ENCODE results near the gene PSMD13. TPM values are rescaled to one million over a fixed set of nuclear protein-coding genes. Genes with fewer than 3 reads are reported as not detected.

The PSMD13 gene
- total and polyA plus RNA-seq, 2 donors (not counting 1 experiment from before 2014, with no cell fraction given), result 98.0 to 104 TPM

- Mint-ChIP-seq H3K4me1 (peaks cover 42% of the 10 kb centered on the region), H3K27ac (no peak overlapping the region), H3K9me3 (ENCODE audit: insufficient read depth) (no peaks in the 10 kb centered on the region), H3K27me3 (peaks cover 35% of the 10 kb centered on the region), H3K4me3 (no peak overlapping the region)
- no peak overlapping the region for H3K4me3 ChIP-seq (ENCODE audit: control extremely low read depth in 1 of 5, extremely low read depth in 1 of 5, insufficient read depth in 1 of 5, low read depth in 2 of 5, low read length in 4 of 5)
- H3K9ac ChIP-seq (ENCODE audit: low read length), result no peak overlapping the region
- CTCF ChIA-PET, result interaction anchor here (3.3 kb wide), 1 partner anchor 34 kb away, joined by 19 read pairs; no protein-coding TSS in a partner anchor
- peaks cover 8% of the 10 kb centered on the region for H3K79me2 ChIP-seq (ENCODE audit: control insufficient read depth, insufficient read depth, low read length)
- intact Hi-C loops (cut with micrococcal nuclease), result loop anchor here (5.0 kb wide), 1 partner anchor 48 kb away; the partner anchor contains the start of genes PSMD13 and SIRT3
- TF ChIP-seq, protein P1, sequence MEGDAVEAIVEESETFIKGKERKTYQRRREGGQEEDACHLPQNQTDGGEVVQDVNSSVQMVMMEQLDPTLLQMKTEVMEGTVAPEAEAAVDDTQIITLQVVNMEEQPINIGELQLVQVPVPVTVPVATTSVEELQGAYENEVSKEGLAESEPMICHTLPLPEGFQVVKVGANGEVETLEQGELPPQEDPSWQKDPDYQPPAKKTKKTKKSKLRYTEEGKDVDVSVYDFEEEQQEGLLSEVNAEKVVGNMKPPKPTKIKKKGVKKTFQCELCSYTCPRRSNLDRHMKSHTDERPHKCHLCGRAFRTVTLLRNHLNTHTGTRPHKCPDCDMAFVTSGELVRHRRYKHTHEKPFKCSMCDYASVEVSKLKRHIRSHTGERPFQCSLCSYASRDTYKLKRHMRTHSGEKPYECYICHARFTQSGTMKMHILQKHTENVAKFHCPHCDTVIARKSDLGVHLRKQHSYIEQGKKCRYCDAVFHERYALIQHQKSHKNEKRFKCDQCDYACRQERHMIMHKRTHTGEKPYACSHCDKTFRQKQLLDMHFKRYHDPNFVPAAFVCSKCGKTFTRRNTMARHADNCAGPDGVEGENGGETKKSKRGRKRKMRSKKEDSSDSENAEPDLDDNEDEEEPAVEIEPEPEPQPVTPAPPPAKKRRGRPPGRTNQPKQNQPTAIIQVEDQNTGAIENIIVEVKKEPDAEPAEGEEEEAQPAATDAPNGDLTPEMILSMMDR (IDR thresholded peaks at IDR 0.05), result no peak
- no peak for TF ChIP-seq EZH2 (IDR thresholded peaks at IDR 0.05; ENCODE audit: borderline replicate concordance, insufficient read depth, low read depth, low read length, poor library complexity, severe bottlenecking)
- peaks cover 40 to 46% of the 10 kb centered on the region in 2 donors for H3K4me1 ChIP-seq (ENCODE audit: control insufficient read depth in 2 of 2, insufficient read depth in 2 of 2, low read length in 2 of 2)
- H4K20me1 ChIP-seq (ENCODE audit: control insufficient read depth, insufficient read depth, low read length, poor library complexity, severe bottlenecking), result peaks cover 5% of the 10 kb centered on the region
- no peak overlapping the region for H2AFZ ChIP-seq (ENCODE audit: insufficient read depth, low read depth, low read length, poor library complexity, severe bottlenecking)
- H3K9me3 ChIP-seq (ENCODE audit: control extremely low read depth in 1 of 3, control insufficient read depth in 2 of 3, insufficient read depth in 1 of 3, low read length in 2 of 3), result peaks cover 0 to 18% (median 0%) of the 10 kb centered on the region in 3 donors
- ATAC-seq (ENCODE audit: low read depth) (no peak), DNase-seq (no peak)
- H3K27me3 ChIP-seq (replicated peaks in 1 of 4; ENCODE audit: control extremely low read depth in 1 of 4, control insufficient read depth in 3 of 4, insufficient read depth in 4 of 4, low read length in 3 of 4), result peaks cover 0 to 52% (median 23%) of the 10 kb centered on the region in 4 experiments
- WGBS (ENCODE audit: insufficient coverage), result 94% methylated on average over 28 of the region's 29 CpGs
- H3K27ac ChIP-seq (ENCODE audit: low read length in 2 of 2), result no peak overlapping the region
- no peak overlapping the region for H3K4me2 ChIP-seq (replicated peaks; ENCODE audit: low read depth, low read length, poor library complexity, severe bottlenecking)
- no peaks in the 10 kb centered on the region for H3K36me3 ChIP-seq (replicated peaks in 1 of 2; ENCODE audit: control extremely low read depth in 1 of 2, control insufficient read depth in 1 of 2, extremely low read depth in 1 of 2, insufficient read depth in 2 of 2, low read length in 1 of 2)
- POLR2A ChIA-PET, result no interaction called here
Measured at GRCh38 chr11:285021-285893, 48.5 kb downstream of the PSMD13 start.

- Histone ChIP-seq H4K20me1 (ENCODE audit: control insufficient read depth, insufficient read depth, low read length, poor library complexity, severe bottlenecking) (peaks cover 5% of the 10 kb centered on the region), H3K27me3 (replicated peaks in 1 of 4; ENCODE audit: control extremely low read depth in 1 of 4, control insufficient read depth in 3 of 4, insufficient read depth in 4 of 4, low read length in 3 of 4) (peaks cover 0 to 49% (median 21%) of the 10 kb centered on the region in 4 experiments), H3K27ac (ENCODE audit: low read length in 2 of 2) (no peak overlapping the region), H3K79me2 (ENCODE audit: control insufficient read depth, insufficient read depth, low read length) (peaks cover 8% of the 10 kb centered on the region), H3K4me2 (replicated peaks; ENCODE audit: low read depth, low read length, poor library complexity, severe bottlenecking) (no peak overlapping the region), H3K9ac (ENCODE audit: low read length) (no peak overlapping the region), H3K4me1 (ENCODE audit: control insufficient read depth in 2 of 2, insufficient read depth in 2 of 2, low read length in 2 of 2) (peaks cover 34 to 44% of the 10 kb centered on the region in 2 donors), H2AFZ (ENCODE audit: insufficient read depth, low read depth, low read length, poor library complexity, severe bottlenecking) (no peak overlapping the region), H3K4me3 (ENCODE audit: control extremely low read depth in 1 of 5, extremely low read depth in 1 of 5, insufficient read depth in 1 of 5, low read depth in 2 of 5, low read length in 4 of 5) (no peak overlapping the region), H3K9me3 (ENCODE audit: control extremely low read depth in 1 of 3, control insufficient read depth in 2 of 3, insufficient read depth in 1 of 3, low read length in 2 of 3) (peaks cover 0 to 15% (median 0%) of the 10 kb centered on the region in 3 donors), H3K36me3 (replicated peaks in 1 of 2; ENCODE audit: control extremely low read depth in 1 of 2, control insufficient read depth in 1 of 2, extremely low read depth in 1 of 2, insufficient read depth in 2 of 2, low read length in 1 of 2) (no peaks in the 10 kb centered on the region)
- DNase-seq (no peak), ATAC-seq (ENCODE audit: low read depth) (no peak)
- peaks cover 39% of the 10 kb centered on the region for H3K4me1 Mint-ChIP-seq
- H3K27ac Mint-ChIP-seq, result no peak overlapping the region
- intact Hi-C loops (cut with micrococcal nuclease), result loop anchor here (5.0 kb wide), 1 partner anchor 49 kb away; the partner anchor contains the start of genes PSMD13 and SIRT3
- 95% methylated on average over 8 of the region's 8 CpGs for WGBS (ENCODE audit: insufficient coverage)
- TF ChIP-seq, protein P1 (IDR thresholded peaks at IDR 0.05), result no peak
- TF ChIP-seq EZH2 (IDR thresholded peaks at IDR 0.05; ENCODE audit: borderline replicate concordance, insufficient read depth, low read depth, low read length, poor library complexity, severe bottlenecking), result no peak
- peaks cover 35% of the 10 kb centered on the region for H3K27me3 Mint-ChIP-seq
- POLR2A ChIA-PET, result no interaction called here
- H3K9me3 Mint-ChIP-seq (ENCODE audit: insufficient read depth), result no peaks in the 10 kb centered on the region
- no peak overlapping the region for H3K4me3 Mint-ChIP-seq
- CTCF ChIA-PET, result no interaction called here
Measured at GRCh38 chr11:285894-286220, 49.1 kb downstream of the PSMD13 start.

Data from B cell (primary cell).